GM18868 (cell line): ENCODE measurements around the gene NAV1.
"Not testable (repeated sequence)": the region's sequence is repeated elsewhere in the genome, so short reads cannot be mapped to it uniquely, and the experiment has no call there.

Source experiments
- ATAC-seq: cut with Tn5 transposase; IDR thresholded peaks from one replicate; pipeline ENCODE4 v1.9.1; 2021; ENCODE audit warnings: mild to moderate bottlenecking, moderate library complexity; ENCODE audit not compliant: unreplicated experiment

The NAV1 gene

GRCh38 chr1:201518071-201518470, 20.9 kb upstream of the NAV1 start:
- ATAC-seq, result no peak

- ATAC-seq, result not testable (repeated sequence)
Observed at GRCh38 chr1:201520046-201520575, 18.8 kb upstream of the NAV1 start.

- no peak for ATAC-seq
Observed at GRCh38 chr1:201525193-201525778, 13.6 kb upstream of the NAV1 start.

GRCh38 chr1:201527879-201528278, 11.0 kb upstream of the NAV1 start:
- ATAC-seq, result no peak

- ATAC-seq, result no peak
Observed at GRCh38 chr1:201528631-201529252, 10.2 kb upstream of the NAV1 start.

GRCh38 chr1:201530741-201531531, 8.0 kb upstream of the NAV1 start:
- no peak for ATAC-seq

GRCh38 chr1:201531551-201532425, 7.1 kb upstream of the NAV1 start:
- ATAC-seq, result no peak

GRCh38 chr1:201533836-201534235, 5.1 kb upstream of the NAV1 start:
- ATAC-seq, result no peak

GRCh38 chr1:201535046-201535918, 3.6 kb upstream of the NAV1 start:
- no peak for ATAC-seq

GRCh38 chr1:201535919-201536245, 3.0 kb upstream of the NAV1 start:
- ATAC-seq, result no peak

- no peak for ATAC-seq
Observed at GRCh38 chr1:201536558-201536957, 2.4 kb upstream of the NAV1 start.

- no peak for ATAC-seq
Observed at GRCh38 chr1:201537028-201537427, 1.9 kb upstream of the NAV1 start.

- no peak for ATAC-seq
Observed at GRCh38 chr1:201537467-201537866, 1.5 kb upstream of the NAV1 start.

GRCh38 chr1:201537891-201538611, 876 bp upstream of the NAV1 start:
- ATAC-seq, result no peak

- ATAC-seq, result no peak
Observed at GRCh38 chr1:201539561-201540431, 869 bp downstream of the NAV1 start.

- no peak for ATAC-seq
Observed at GRCh38 chr1:201540846-201541735, 2.2 kb downstream of the NAV1 start.

GRCh38 chr1:201542309-201543035, 3.5 kb downstream of the NAV1 start:
- no peak for ATAC-seq
